ENCODE results near the gene PTGIR. TPM values are rescaled to one million over a fixed set of nuclear protein-coding genes. Genes with fewer than 3 reads are reported as not detected.

The PTGIR gene
- total RNA-seq, 1 donor from 2014 or later, result not detected

- Histone ChIP-seq H3K4me3 (ENCODE audit: low read depth, low read length) (no peak overlapping the region), H3K36me3 (ENCODE audit: control insufficient read depth, insufficient read depth, low read length) (no peaks in the 10 kb centered on the region), H3K27me3 (ENCODE audit: control insufficient read depth, insufficient read depth, low read length) (peaks cover 8% of the 10 kb centered on the region)
- no peak for DNase-seq (ENCODE audit: low read depth)
- TF ChIP-seq CTCF (IDR thresholded peaks at IDR 0.05; ENCODE audit: insufficient read depth, low read length, poor library complexity, severe bottlenecking), result peak; percentile 84
Measured at GRCh38 chr19:46616631-46617322, 8.1 kb downstream of the PTGIR start.

- peaks cover 2% of the 10 kb centered on the region for H3K27me3 ChIP-seq (ENCODE audit: control insufficient read depth, insufficient read depth, low read length)
- H3K4me3 ChIP-seq (ENCODE audit: low read depth, low read length), result no peak overlapping the region
- no peak for DNase-seq (ENCODE audit: low read depth)
- H3K36me3 ChIP-seq (ENCODE audit: control insufficient read depth, insufficient read depth, low read length), result no peaks in the 10 kb centered on the region
- no peak for TF ChIP-seq CTCF (IDR thresholded peaks at IDR 0.05; ENCODE audit: insufficient read depth, low read length, poor library complexity, severe bottlenecking)
Measured at GRCh38 chr19:46615966-46616365, 8.9 kb downstream of the PTGIR start.

GRCh38 chr19:46614114-46614722 lies 10.7 kb downstream of the PTGIR start:
- Histone ChIP-seq H3K36me3 (ENCODE audit: control insufficient read depth, insufficient read depth, low read length) (peaks cover 2% of the 10 kb centered on the region), H3K4me3 (ENCODE audit: low read depth, low read length) (no peak overlapping the region), H3K27me3 (ENCODE audit: control insufficient read depth, insufficient read depth, low read length) (no peaks in the 10 kb centered on the region)
- peak; percentile 88 for TF ChIP-seq CTCF (IDR thresholded peaks at IDR 0.05; ENCODE audit: insufficient read depth, low read length, poor library complexity, severe bottlenecking)
- no peak for DNase-seq (ENCODE audit: low read depth)

GRCh38 chr19:46613525-46613924 lies 11.4 kb downstream of the PTGIR start:
- no peak for DNase-seq (ENCODE audit: low read depth)
- no peak overlapping the region for H3K4me3 ChIP-seq (ENCODE audit: low read depth, low read length)
- H3K27me3 ChIP-seq (ENCODE audit: control insufficient read depth, insufficient read depth, low read length), result no peaks in the 10 kb centered on the region
- TF ChIP-seq CTCF (IDR thresholded peaks at IDR 0.05; ENCODE audit: insufficient read depth, low read length, poor library complexity, severe bottlenecking), result no peak
- peaks cover 2% of the 10 kb centered on the region for H3K36me3 ChIP-seq (ENCODE audit: control insufficient read depth, insufficient read depth, low read length)

GRCh38 chr19:46611776-46612175 lies 13.1 kb downstream of the PTGIR start:
- DNase-seq (ENCODE audit: low read depth), result no peak
- H3K27me3 ChIP-seq (ENCODE audit: control insufficient read depth, insufficient read depth, low read length), result no peaks in the 10 kb centered on the region
- no peak for TF ChIP-seq CTCF (IDR thresholded peaks at IDR 0.05; ENCODE audit: insufficient read depth, low read length, poor library complexity, severe bottlenecking)
- H3K36me3 ChIP-seq (ENCODE audit: control insufficient read depth, insufficient read depth, low read length), result peaks cover 2% of the 10 kb centered on the region
- no peak overlapping the region for H3K4me3 ChIP-seq (ENCODE audit: low read depth, low read length)

All from kidney epithelial cell (primary cell).